ENCODE measurements around the gene MERTK.
"Not testable (repeated sequence)": the region's sequence is repeated elsewhere in the genome, so short reads cannot be mapped to it uniquely, and the experiment has no call there.

The MERTK gene

GRCh38 chr2:112008910-112009485 is 110.6 kb downstream of the MERTK start:
- no peak for DNase-seq (ENCODE audit: low read depth in 2 of 2)

GRCh38 chr2:112010751-112011150 is 112.3 kb downstream of the MERTK start:
- no peak for DNase-seq (ENCODE audit: low read depth in 2 of 2)

- DNase-seq (ENCODE audit: low read depth in 2 of 2): no peak
Observed at GRCh38 chr2:112012556-112012955, 114.1 kb downstream of the MERTK start.

GRCh38 chr2:112018846-112019245 is 120.4 kb downstream of the MERTK start:
- no peak for DNase-seq (ENCODE audit: low read depth in 2 of 2)

- DNase-seq (ENCODE audit: low read depth in 2 of 2): no peak
Observed at GRCh38 chr2:112019569-112019982, 121.2 kb downstream of the MERTK start.

GRCh38 chr2:112020561-112020960 is 122.2 kb downstream of the MERTK start:
- no peak for DNase-seq (ENCODE audit: low read depth in 2 of 2)

- no peak for DNase-seq (ENCODE audit: low read depth in 2 of 2)
Observed at GRCh38 chr2:112021290-112021689, 122.9 kb downstream of the MERTK start.

GRCh38 chr2:112021781-112022231 is 123.4 kb downstream of the MERTK start:
- no peak for DNase-seq (ENCODE audit: low read depth in 2 of 2)

- DNase-seq (ENCODE audit: low read depth in 2 of 2): no peak
Observed at GRCh38 chr2:112023707-112024106, 125.3 kb downstream of the MERTK start.

GRCh38 chr2:112024231-112024630 is 125.8 kb downstream of the MERTK start:
- no peak for DNase-seq (ENCODE audit: low read depth in 2 of 2)

GRCh38 chr2:112024896-112025491 is 126.6 kb downstream of the MERTK start:
- no peak for DNase-seq (ENCODE audit: low read depth in 2 of 2)

- DNase-seq (ENCODE audit: low read depth in 2 of 2): no peak
Observed at GRCh38 chr2:112026509-112026908, 128.1 kb downstream of the MERTK start.

GRCh38 chr2:112027767-112028166 is 129.4 kb downstream of the MERTK start:
- DNase-seq (ENCODE audit: low read depth in 2 of 2): no peak

GRCh38 chr2:112029164-112029563 is 130.8 kb downstream of the MERTK start:
- DNase-seq (ENCODE audit: low read depth in 2 of 2): no peak

GRCh38 chr2:112031473-112032223 is 133.2 kb downstream of the MERTK start:
- no peak for DNase-seq (ENCODE audit: low read depth in 2 of 2)

- DNase-seq (ENCODE audit: low read depth in 2 of 2): no peak
Observed at GRCh38 chr2:112032224-112032586, 133.8 kb downstream of the MERTK start.

GRCh38 chr2:112032689-112033465 is 134.5 kb downstream of the MERTK start:
- no peak for DNase-seq (ENCODE audit: low read depth in 2 of 2)

- DNase-seq (ENCODE audit: low read depth in 2 of 2): no peak
Observed at GRCh38 chr2:112033600-112033999, 135.2 kb downstream of the MERTK start.

GRCh38 chr2:112034924-112035323 is 136.5 kb downstream of the MERTK start:
- DNase-seq (ENCODE audit: low read depth in 2 of 2): no peak

GRCh38 chr2:112035786-112036185 is 137.4 kb downstream of the MERTK start:
- no peak for DNase-seq (ENCODE audit: low read depth in 2 of 2)

GRCh38 chr2:112039556-112039955 is 141.1 kb downstream of the MERTK start:
- DNase-seq (ENCODE audit: low read depth in 2 of 2): not testable (repeated sequence)

- DNase-seq (ENCODE audit: low read depth in 2 of 2): not testable (repeated sequence)
Observed at GRCh38 chr2:112040066-112040465, 141.7 kb downstream of the MERTK start.
